Esophagus mucosa (tissue), 1 donor: ENCODE results near the gene ZNF592. TPM values are rescaled to one million over a fixed set of nuclear protein-coding genes. Genes with fewer than 3 reads are reported as not detected.
"Not testable (repeated sequence)": the region's sequence is repeated elsewhere in the genome, so short reads cannot be mapped to it uniquely, and the experiment has no call there.

Experiments
- ATAC-seq: fragments of 200-7000 bp; cut with Tn5 transposase; one replicate; pipeline ENCODE4 v1.9.1; 2020
- total RNA-seq: library from RNA; stranded (reverse); gene quantifications from one replicate; pipeline ENCODE4 v1.2.4, GENCODE V29; 2023
- donor health status: DM: yes; HTN: yes; CAD: no.

ZNF592 gene
- total RNA-seq, 1 donor from 2014 or later, result 12.6 TPM

GRCh38 chr15:84747416-84748273 is 747 bp upstream of the ZNF592 start:
- peak; percentile 73 for ATAC-seq

DNA sequence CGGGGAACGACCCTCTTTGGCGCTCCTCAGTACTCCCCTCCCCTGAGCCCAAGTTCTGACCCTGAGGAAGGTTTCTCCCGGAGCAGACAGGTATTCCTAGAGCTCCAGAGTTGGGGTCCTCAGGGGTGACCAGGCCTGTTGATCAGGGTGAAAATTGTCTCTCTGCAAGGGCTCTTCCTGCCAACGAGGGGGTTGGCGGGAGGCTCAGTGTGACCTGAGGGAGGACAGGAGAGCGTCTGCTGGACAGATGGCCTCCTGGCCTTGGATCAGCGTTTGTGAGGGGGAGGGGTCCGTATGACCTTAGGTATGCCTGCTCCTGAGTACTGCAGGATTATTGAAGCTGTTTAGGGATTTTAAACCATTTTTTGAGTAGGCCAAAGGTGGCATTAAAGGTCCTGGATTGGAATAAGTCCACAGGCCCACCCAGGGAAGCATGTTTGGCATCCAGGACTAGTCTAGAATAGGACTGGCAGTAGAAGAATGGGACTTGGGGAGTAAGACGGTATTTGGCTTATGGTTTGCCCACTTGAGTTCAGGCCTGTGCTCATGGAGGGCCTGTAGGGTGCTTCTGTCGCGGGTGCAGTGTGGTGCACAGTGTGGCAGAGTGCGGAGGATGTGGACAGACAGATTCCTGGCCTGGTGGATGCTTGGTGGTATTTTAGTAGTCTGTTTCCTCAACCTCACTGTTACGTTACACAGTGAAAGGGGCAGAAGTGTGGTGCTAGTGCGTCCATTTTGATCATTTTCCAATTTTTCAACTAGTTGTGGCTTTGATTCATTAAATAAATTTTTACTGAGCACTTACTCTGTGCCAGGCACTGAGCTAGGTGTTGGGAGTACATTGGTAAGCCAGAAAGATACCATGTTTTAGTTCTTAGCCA is 959 bp downstream of the ZNF592 start:
- ATAC-seq, result peak; percentile 16

- ATAC-seq, result no peak
Measured at GRCh38 chr15:84750583-84751092, 2.2 kb downstream of the ZNF592 start.

DNA sequence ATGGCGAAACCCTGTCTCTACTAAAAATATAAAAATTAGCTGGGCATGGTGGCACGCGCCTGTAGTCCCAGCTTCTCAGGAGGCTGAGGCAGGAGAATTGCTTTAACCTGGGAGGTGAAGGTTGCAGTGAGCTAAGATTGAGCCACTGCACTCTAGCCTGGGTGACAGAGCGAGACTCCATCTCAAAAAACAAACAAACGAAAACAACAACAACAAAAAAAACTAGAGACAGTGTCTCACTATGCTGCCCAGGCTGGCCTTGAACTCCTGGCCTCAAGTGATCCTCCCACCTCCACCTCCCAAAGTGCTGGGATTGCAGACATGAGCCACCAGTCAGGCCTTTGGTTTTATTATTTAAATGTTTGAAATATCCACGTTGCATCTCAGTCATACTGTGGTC is 3.3 kb downstream of the ZNF592 start:
- ATAC-seq, result not testable (repeated sequence)

GRCh38 chr15:84752195-84752594 is 3.8 kb downstream of the ZNF592 start:
- no peak for ATAC-seq

DNA sequence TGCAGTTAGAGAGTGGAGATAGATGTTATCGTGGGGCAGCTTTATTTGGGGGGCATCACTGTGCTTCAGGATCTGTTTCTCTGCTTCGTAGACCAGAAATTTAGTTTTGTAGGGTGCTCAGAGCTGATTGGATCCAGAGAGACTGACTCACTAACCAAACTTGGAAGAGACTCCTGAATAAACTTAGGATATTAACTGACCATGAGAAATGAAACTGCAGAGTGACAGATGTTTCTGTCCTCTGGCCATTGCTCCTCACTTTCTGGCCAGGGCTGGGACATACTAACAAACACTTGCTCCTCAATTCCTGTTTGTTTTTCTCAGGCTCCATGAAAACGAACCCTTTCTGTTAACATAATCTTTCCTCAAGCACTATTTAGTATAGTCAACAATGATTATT is 4.3 kb downstream of the ZNF592 start:
- no peak for ATAC-seq

- ATAC-seq, result not testable (repeated sequence)
Measured at GRCh38 chr15:84754889-84755288, 6.5 kb downstream of the ZNF592 start.

DNA sequence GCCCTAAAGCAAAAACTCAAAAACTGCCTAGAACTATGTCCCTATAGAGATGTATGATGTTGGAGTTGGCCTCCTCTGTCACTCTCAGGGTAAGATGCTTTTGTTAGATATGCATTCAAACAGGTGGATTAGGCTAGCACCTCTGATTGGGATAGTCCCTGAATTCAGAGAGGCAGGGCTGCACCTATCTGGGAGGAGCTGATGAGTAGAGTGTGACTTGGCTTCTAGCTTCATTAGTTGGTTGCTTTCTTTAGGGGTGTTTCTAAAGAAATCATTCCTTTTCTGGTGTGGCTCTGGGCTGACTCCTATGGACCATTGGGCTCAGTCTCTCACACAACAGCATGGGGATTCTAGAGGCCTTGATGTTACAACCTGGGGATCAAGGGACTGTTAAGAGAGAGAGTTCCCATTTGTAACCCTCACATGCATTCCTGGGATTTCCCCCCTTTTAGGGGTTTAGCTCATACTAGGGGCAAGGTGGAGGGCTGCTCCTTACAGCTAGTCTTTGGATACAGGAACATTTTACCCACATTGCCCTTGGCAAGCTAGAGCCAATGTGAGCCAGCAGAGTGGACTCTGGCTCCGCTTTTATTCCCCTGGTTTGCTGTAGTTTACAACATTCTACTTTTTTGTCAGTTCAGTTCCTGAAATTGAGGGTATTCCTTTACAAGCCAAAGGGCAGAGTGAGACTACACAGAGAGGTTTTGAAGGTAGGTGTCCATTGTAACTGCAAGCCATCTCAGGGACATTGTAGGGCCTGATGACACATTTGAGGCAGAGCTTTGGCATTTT is 7.5 kb downstream of the ZNF592 start:
- ATAC-seq, result peak; percentile 73

DNA sequence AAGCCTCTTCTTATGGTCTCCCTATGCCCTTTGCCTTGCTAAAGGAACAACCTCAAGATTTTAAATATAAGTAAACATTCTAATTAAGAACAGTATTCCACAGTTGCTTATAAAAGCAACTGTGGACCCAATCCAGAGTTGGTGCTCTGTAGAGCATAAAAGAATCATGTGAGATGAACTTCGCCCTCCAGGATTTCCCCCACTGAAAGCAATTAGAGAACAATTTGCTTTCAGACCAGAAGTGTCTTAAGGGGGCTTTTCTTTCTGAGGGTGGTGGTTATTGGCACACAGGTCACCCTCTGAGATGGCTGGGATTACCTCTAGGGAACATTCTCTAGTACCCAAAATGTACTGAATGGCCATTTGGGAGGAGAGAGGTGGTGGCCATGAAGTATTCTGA is 10.6 kb downstream of the ZNF592 start:
- no peak for ATAC-seq

DNA sequence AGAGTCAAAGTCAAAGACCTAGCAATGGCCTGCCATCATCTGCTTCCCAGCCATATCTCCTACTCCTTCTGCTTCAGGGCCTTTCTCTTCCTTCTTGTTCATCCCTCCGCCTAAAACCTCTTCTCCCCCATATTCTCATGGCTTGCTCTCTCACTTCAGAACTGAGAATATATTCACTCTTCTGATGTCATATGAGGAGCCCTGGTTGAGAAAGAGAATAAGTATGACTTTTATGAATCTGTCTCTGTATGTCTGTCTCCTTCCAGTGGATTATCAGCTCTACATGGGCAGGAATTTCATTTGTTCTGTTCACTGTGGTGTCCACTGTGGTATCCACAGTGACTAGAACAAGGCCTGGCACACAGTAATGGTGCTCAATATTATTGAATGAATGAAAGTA is 11.8 kb downstream of the ZNF592 start:
- no peak for ATAC-seq

GRCh38 chr15:84761607-84762131 is 13.3 kb downstream of the ZNF592 start:
- no peak for ATAC-seq

DNA sequence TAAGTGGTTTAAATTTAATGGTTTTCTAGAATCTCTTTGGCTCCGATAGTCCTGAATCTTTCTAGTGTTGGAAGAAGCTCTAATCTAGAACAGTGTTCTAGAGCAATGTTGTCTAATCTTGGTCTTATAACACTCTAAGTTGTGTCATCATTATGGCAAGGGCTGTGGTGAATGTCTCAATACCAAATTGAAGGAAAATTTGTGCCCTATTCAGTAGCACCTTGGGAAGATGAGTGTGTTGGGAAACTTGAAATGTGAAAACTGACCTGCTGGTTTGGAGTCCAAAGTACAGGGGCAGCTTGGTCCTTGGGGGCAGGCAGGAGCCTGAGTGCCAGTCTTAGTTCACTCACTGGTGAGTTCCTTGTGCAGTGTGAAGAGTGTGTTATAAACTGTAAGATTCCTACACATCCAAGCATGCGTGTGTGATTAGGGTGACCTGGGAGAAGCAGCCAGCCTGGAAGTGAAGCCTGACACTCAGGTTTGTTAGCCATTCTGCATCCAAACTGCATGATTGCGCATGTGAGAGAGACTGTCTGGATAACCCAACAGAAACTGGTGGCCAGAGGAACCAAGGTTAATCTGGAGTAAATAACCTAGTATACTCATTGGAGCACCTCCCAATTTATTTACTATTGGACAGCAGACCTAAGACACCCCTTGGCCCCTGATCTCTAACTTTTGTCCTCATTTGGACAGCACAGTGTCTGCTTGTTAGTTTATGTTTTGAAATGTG is 14.6 kb downstream of the ZNF592 start:
- ATAC-seq, result no peak

- ATAC-seq, result no peak
Measured at GRCh38 chr15:84764585-84764984, 16.2 kb downstream of the ZNF592 start.

- ATAC-seq, result no peak
Measured at GRCh38 chr15:84764989-84765388, 16.6 kb downstream of the ZNF592 start.

DNA sequence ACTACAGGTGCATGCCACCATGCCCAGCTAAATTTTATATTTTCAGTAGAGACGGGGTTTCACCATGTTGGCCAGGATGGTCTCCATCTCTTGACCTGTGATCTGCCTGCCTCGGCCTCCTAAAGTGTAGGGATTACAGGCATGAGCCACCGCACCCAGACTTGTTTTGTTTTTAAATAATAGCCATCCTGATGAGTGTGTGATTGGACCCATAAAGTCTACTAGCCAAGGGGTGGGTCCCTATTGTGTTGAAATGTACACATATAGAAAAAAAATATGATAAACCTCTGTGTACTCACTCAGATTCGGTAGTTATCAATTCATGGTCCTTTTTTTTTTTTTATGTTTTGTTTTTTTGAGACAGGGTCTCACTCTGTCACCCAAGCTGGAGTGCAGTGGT is 17.3 kb downstream of the ZNF592 start:
- no peak for ATAC-seq

- ATAC-seq, result no peak
Measured at GRCh38 chr15:84766461-84767035, 18.2 kb downstream of the ZNF592 start.

DNA sequence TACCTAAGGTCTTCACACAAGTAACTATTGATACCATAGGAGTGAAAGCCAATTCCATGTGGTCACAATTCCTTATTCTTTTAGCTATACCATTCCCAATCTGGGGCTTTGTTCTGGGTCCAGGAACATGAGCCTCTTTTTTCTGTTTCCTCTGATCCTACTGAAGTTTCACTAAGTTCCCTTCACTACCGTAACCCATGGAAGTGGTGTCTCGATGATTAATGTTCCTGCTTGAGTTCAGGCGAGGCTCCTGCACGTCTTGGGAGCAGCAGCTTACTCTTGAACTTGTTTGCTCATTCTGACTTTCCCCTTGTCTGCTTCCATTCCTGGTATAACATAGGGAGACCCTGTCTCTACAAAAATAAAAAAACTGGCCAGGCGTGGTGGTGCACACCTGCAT is 23.6 kb downstream of the ZNF592 start:
- ATAC-seq, result no peak

DNA sequence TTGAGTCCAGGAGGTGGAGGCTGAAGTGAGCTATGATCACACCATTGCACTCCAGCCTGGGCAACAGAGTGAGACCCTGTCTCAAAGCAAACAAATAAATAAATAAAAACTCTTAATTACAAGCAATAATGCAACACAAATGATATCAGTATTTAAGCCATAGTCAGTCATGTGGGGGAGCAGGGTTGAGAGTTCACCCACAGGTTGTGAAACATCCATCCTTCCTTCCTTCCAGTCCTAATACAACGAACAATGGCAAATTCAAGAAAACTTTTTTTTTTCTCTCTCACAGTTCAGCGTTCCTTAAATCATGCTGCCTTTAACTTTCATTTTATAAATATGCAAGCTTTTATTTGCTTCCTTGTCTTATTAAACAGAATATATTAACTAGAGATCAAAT is 24.1 kb downstream of the ZNF592 start:
- ATAC-seq, result no peak

- ATAC-seq, result no peak
Measured at GRCh38 chr15:84773716-84774115, 25.3 kb downstream of the ZNF592 start.

DNA sequence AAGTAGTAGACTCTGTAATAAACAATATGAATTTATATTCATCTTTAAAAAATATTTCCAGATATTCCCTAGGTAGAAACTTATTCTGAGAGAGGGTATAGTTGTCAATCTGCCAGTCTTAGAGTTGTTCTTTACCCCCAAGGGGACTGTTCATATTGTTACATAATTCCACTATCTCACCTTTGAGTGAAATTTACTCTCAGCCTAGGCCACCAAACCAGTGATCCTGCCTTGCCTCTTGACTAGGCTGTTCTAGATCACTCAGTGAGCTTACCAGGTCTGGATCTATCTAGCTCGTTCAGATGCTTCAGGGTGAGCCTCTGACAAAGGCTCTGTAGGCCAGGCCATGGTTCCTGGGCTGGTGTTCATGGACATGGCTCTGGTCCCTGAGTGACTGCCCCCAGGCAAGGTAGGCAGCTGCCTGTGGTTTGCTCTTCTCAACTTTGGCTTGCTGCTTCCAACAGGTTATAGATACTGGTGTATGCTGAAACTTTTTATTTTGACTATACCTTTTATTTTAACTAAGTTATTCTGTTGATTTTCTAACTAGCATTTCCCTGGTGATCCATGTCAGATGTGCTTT is 27.6 kb downstream of the ZNF592 start:
- ATAC-seq, result no peak

- no peak for ATAC-seq
Measured at GRCh38 chr15:84778194-84778593, 29.8 kb downstream of the ZNF592 start.
